Kidney epithelial cell (primary cell): ENCODE results near the gene DCUN1D3. TPM values are rescaled to one million over a fixed set of nuclear protein-coding genes. Genes with fewer than 3 reads are reported as not detected.

Source experiments
- DNase-seq: peaks from one replicate; pipeline ENCODE4 v3.0.0-alpha.2; 2010; ENCODE audit warnings: low read depth
- H3K27me3 ChIP-seq: 2 replicates; pipeline ENCODE4 v1.6.0; 2011; ENCODE audit warnings: low read length; ENCODE audit not compliant: control insufficient read depth, insufficient read depth
- H3K36me3 ChIP-seq: 2 replicates; pipeline ENCODE4 v1.5.1; 2011; ENCODE audit warnings: low read length; ENCODE audit not compliant: control insufficient read depth, insufficient read depth
- H3K4me3 ChIP-seq: 2 replicates; pipeline ENCODE4 v1.5.1; 2011; ENCODE audit warnings: low read depth, mild to moderate bottlenecking, control low read depth, low read length
- total RNA-seq: library from RNA; depleted of rRNA; stranded (reverse); fragments of >200 nt; gene quantifications from 2 replicates; pipeline ENCODE4 v1.2.3, GENCODE V29; 2015
- TF ChIP-seq, protein P1 (sequence below): IDR thresholded peaks from 2 replicates; pipeline ENCODE4 v1.5.1; 2011; ENCODE audit warnings: mild to moderate bottlenecking, moderate library complexity, low read length, control low read depth, inconsistent platforms; ENCODE audit not compliant: insufficient read depth, poor library complexity, severe bottlenecking

The DCUN1D3 gene
- total RNA-seq, 1 donor from 2014 or later, result 14.8 TPM

DNA sequence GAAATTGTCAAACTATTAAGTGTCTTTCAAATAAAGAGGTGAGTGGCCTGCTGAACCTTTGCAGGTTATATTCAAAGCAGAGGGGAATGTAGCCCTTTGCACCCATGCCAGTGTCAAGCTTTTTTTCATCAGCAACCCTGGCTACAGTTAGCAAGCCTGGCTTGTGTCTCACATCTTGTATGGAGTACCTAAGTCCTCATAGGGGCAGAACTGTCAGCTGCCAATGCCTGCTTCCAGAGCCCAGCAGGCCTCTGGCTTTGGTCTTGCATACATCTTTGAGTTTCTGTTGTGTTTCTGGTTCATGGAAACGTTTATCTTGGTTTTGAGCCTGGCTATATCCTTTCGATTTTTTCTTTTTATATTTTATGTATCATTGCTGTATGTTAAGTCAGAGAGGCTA lies 67.1 kb downstream of the DCUN1D3 start:
- Histone ChIP-seq H3K4me3 (no peak overlapping the region), H3K27me3 (no peaks in the 10 kb centered on the region), H3K36me3 (no peaks in the 10 kb centered on the region)
- TF ChIP-seq, protein P1, sequence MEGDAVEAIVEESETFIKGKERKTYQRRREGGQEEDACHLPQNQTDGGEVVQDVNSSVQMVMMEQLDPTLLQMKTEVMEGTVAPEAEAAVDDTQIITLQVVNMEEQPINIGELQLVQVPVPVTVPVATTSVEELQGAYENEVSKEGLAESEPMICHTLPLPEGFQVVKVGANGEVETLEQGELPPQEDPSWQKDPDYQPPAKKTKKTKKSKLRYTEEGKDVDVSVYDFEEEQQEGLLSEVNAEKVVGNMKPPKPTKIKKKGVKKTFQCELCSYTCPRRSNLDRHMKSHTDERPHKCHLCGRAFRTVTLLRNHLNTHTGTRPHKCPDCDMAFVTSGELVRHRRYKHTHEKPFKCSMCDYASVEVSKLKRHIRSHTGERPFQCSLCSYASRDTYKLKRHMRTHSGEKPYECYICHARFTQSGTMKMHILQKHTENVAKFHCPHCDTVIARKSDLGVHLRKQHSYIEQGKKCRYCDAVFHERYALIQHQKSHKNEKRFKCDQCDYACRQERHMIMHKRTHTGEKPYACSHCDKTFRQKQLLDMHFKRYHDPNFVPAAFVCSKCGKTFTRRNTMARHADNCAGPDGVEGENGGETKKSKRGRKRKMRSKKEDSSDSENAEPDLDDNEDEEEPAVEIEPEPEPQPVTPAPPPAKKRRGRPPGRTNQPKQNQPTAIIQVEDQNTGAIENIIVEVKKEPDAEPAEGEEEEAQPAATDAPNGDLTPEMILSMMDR, result no peak
- no peak for DNase-seq

DNA sequence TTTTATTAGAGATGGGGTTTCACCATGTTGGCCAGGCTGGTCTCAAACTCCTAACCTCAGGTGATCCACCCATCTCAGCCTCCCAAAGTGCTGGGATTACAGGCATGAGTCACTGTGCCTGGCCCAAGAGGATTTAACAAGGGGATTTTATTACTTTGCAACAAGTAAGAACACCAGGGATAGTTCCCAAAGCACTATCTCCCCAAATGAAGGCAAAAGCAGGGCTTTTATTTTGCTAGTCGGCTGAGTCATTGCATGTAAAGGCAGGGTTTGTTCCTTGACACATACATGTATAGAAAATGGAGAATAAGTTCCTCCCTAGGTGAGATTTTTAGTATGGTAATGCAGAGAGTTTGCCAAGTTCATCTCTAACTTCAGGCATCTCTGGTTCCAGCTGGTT lies 69.8 kb downstream of the DCUN1D3 start:
- no peaks in the 10 kb centered on the region for H3K36me3 ChIP-seq
- H3K27me3 ChIP-seq, result no peaks in the 10 kb centered on the region
- TF ChIP-seq, protein P1, result no peak
- no peak for DNase-seq
- no peak overlapping the region for H3K4me3 ChIP-seq

DNA sequence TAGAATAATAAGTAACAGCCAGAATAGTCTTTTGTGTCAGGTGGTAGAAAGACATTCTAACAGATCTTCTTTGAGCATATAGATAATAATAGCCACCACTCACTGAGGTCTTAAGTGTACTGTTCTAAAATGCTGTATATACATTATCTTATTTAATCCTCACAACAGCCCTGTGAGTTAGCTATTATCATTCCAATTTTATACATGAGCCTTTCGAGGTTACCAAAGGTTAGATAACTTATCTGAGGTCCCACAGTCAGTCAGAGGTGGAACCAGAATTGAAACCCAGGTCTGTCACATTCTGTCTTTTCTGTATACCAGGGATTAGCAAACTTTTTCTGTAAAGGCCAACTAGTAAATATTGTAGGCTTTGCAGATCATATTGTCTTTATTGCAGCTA lies 70.6 kb downstream of the DCUN1D3 start:
- TF ChIP-seq, protein P1, result no peak
- Histone ChIP-seq H3K36me3 (no peaks in the 10 kb centered on the region), H3K4me3 (no peak overlapping the region), H3K27me3 (no peaks in the 10 kb centered on the region)
- no peak for DNase-seq

DNA sequence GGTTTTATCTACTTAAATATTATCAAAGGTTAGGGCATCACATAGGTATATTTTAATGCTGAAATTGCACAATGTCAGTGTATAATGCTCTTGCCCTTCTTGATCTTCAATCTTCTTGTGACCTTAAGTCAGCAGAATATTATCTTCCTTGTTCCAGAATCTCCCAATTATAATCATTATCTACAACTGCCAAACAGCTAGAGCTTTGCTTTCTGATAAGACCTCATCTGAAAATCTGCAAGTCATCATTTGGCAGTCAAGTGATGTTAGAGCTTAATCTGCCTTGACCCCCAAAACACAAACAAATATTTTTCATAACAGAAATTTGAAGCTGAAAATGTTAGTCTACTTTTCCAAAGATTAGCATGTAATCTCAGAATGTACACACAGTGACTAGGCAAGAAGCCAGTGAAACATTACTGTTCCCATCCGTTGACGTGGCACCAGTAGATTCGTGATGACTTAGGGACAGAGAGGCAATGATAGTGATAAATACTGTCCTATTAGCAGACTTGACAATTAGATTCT lies 74.1 kb downstream of the DCUN1D3 start:
- Histone ChIP-seq H3K36me3 (peaks cover 2% of the 10 kb centered on the region), H3K4me3 (no peak overlapping the region), H3K27me3 (no peaks in the 10 kb centered on the region)
- no peak for DNase-seq
- TF ChIP-seq, protein P1, result no peak

DNA sequence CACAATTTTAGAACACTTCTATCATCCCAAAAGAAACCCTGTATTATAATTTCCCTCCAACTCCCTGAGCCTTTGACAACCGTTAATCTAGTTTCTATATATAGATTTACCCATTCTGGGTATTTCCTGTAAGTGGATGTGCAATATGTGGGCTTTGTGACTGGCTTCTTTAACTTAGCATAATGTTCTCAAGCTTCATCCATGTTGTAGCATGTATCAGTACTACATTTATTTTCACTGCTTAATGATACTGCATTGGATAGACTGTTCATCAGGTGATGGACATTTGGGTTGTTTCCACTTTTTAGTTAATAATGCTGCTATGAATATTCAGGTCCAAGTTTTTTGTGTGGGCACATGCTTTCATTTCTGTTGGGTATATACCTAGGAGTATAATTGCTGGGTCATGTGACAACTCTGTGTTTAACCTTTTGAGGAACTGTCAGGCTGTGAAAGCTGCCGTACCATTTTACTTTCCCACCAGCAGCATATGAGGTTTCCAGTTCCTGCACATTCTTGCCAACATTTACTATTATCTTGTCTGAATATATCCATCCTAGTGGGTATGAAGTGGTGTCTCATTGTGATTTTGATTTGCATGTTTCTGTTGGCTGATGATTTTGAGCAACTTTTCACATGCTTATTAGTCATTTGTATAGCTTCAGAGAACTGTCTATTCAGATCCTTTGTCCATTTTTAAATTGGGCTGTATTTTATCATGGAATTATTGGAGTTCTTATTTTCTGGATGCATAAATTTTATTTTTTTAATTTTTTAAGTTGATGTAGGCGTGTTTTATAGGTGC lies 77.4 kb downstream of the DCUN1D3 start:
- DNase-seq, result no peak
- no peak overlapping the region for H3K4me3 ChIP-seq
- TF ChIP-seq, protein P1, result no peak
- no peaks in the 10 kb centered on the region for H3K27me3 ChIP-seq
- H3K36me3 ChIP-seq, result peaks cover 2% of the 10 kb centered on the region

DNA sequence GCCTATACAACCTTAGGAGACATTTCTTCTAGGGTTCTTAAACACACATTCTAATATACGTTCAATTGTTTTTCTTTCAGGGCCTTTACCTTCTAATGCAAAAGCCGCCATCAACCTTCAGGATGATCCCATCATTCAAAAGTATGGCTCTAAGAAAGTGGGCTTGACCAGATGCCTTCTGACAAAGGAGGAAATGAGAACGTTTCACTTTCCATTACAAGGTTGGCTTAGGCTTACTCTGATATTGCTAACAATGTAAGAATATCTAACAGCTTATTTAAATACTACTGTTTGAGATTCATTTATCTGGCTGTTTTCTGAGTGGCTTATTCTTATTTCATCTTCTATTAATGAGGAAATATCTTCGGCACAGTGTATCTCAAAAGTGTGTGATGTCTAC lies 78.5 kb downstream of the DCUN1D3 start:
- H3K36me3 ChIP-seq, result peaks cover 2% of the 10 kb centered on the region
- TF ChIP-seq, protein P1, result no peak
- no peak for DNase-seq

More for the DNA sequence above, 78.5 kb downstream of the DCUN1D3 start:
- Histone ChIP-seq H3K4me3 (no peak overlapping the region), H3K27me3 (no peaks in the 10 kb centered on the region)
